Activated B cell treated with CpG ODN at 0.5 μM for 24 hours (primary cell): ENCODE results near the gene ZNF503. TPM values are rescaled to one million over a fixed set of nuclear protein-coding genes. Genes with fewer than 3 reads are reported as not detected.

Experiments
- ATAC-seq: fragments of 200-7000 bp; cut with Tn5 transposase; one replicate; pipeline ENCODE4 v1.10.0; 2021; ENCODE audit warnings: low read depth, mild to moderate bottlenecking, moderate library complexity
- CTCF ChIA-PET: fragments of 350-600 bp; sonication (Branson Sonifier 250); formaldehyde crosslinking; loops from one replicate; lab custom pipeline; 2021; ENCODE audit warnings: antibody characterized with exemption; lab: Charles Lee
- POLR2A ChIA-PET: fragments of 350-600 bp; sonication (Branson Sonifier 250); formaldehyde crosslinking; loops from one replicate; lab custom pipeline; 2021; ENCODE audit warnings: antibody characterized with exemption; lab: Charles Lee
- DNase-seq: peaks from one replicate; pipeline ENCODE4 v3.0.0; 2022
- H3K27ac Mint-ChIP-seq: one replicate; pipeline ENCODE4 v1.8.0; 2020; ENCODE audit warnings: mixed read lengths
- H3K27me3 Mint-ChIP-seq: one replicate; pipeline ENCODE4 v1.8.0; 2021; ENCODE audit warnings: mixed read lengths
- H3K36me3 Mint-ChIP-seq: one replicate; pipeline ENCODE4 v1.8.0; 2021; ENCODE audit warnings: low read depth, mixed read lengths
- H3K4me1 Mint-ChIP-seq: one replicate; pipeline ENCODE4 v1.8.0; 2021; ENCODE audit warnings: mixed read lengths
- H3K4me3 Mint-ChIP-seq: one replicate; pipeline ENCODE4 v1.8.0; 2020; ENCODE audit warnings: mild to moderate bottlenecking, mixed read lengths
- H3K9me3 Mint-ChIP-seq: one replicate; pipeline ENCODE4 v1.8.0; 2020; ENCODE audit warnings: mixed read lengths
- CTCF ChIP-seq: fragments of 200-600 bp; IDR thresholded peaks from one replicate; pipeline ENCODE4 v1.8.0; 2022; ENCODE audit warnings: antibody characterized with exemption, mild to moderate bottlenecking
- intact Hi-C: fragments of 100-400 bp; cut with micrococcal nuclease; formaldehyde crosslinking; loops from one replicate; pipeline ENCODE4 v1.15.1; 2024
- total RNA-seq: library from RNA; stranded (reverse); gene quantifications from 2 replicates; pipeline ENCODE4 v1.2.3, GENCODE V29; 2022

ZNF503 gene
- total RNA-seq, 1 donor from 2014 or later = not detected

GRCh38 chr10:75432176-75432575 lies 30.6 kb upstream of the ZNF503 start:
- peaks cover 53% of the 10 kb centered on the region for H3K27me3 Mint-ChIP-seq
- no peak for DNase-seq
- no peaks in the 10 kb centered on the region for H3K9me3 Mint-ChIP-seq
- intact Hi-C loops = no loop called here
- H3K4me3 Mint-ChIP-seq = no peak overlapping the region
- H3K27ac Mint-ChIP-seq = no peak overlapping the region
- no peak for ATAC-seq
- H3K4me1 Mint-ChIP-seq = peaks cover 7% of the 10 kb centered on the region
- TF ChIP-seq CTCF = no peak
- ChIA-PET POLR2A (no interaction called here), CTCF (no interaction called here)
- H3K36me3 Mint-ChIP-seq = no peaks in the 10 kb centered on the region

GRCh38 chr10:75431180-75432111 lies 29.9 kb upstream of the ZNF503 start, which contains the start of gene LRMDA:
Gene LRMDA (plus strand): TSS chr10:75431624.
- CTCF ChIA-PET = no interaction called here
- intact Hi-C loops = no loop called here
- Mint-ChIP-seq H3K27ac (no peak within 1 kb of the TSS), H3K27me3 (peaks cover 53% of the 10 kb centered on the region), H3K4me1 (peaks cover 7% of the 10 kb centered on the region), H3K4me3 (no peak within 1 kb of the TSS), H3K36me3 (no peaks in the 10 kb centered on the region), H3K9me3 (no peaks in the 10 kb centered on the region)
- POLR2A ChIA-PET = no interaction called here
- ATAC-seq (no peak), DNase-seq (no peak)
- TF ChIP-seq CTCF = no peak

GRCh38 chr10:75430000-75430763 lies 28.6 kb upstream of the ZNF503 start:
- no peaks in the 10 kb centered on the region for H3K9me3 Mint-ChIP-seq
- ChIA-PET POLR2A (no interaction called here), CTCF (no interaction called here)
- no peak overlapping the region for H3K27ac Mint-ChIP-seq
- no peak for TF ChIP-seq CTCF
- DNase-seq = no peak
- intact Hi-C loops = no loop called here
- no peak overlapping the region for H3K4me3 Mint-ChIP-seq
- peaks cover 7% of the 10 kb centered on the region for H3K4me1 Mint-ChIP-seq
- ATAC-seq = no peak
- peaks cover 53% of the 10 kb centered on the region for H3K27me3 Mint-ChIP-seq
- no peaks in the 10 kb centered on the region for H3K36me3 Mint-ChIP-seq

GRCh38 chr10:75429159-75429827 lies 27.7 kb upstream of the ZNF503 start:
- Mint-ChIP-seq H3K4me3 (no peak overlapping the region), H3K36me3 (no peaks in the 10 kb centered on the region), H3K27me3 (peaks cover 50% of the 10 kb centered on the region), H3K27ac (no peak overlapping the region), H3K4me1 (peaks cover 7% of the 10 kb centered on the region), H3K9me3 (no peaks in the 10 kb centered on the region)
- POLR2A ChIA-PET = no interaction called here
- CTCF ChIA-PET = interaction anchor here (1.1 kb wide), 1 partner anchor 12 kb away, joined by 3 read pairs; no protein-coding TSS in a partner anchor
- intact Hi-C loops = no loop called here
- DNase-seq (no peak), ATAC-seq (no peak)
- no peak for TF ChIP-seq CTCF
